Hepatocyte (in vitro differentiated cells): Measurements from ENCODE around the gene MYLK2. TPM values are rescaled to one million over a fixed set of nuclear protein-coding genes. Genes with fewer than 3 reads are reported as not detected.
A peak's percentile ranks its signal among the peaks of the same experiment; 100 is the strongest.

Experiments used
- DNase-seq: peaks from one replicate; pipeline ENCODE4 v3.0.0-alpha.2; 2016; ENCODE audit warnings: low spot score
- H2AFZ ChIP-seq: fragments of 200-600 bp; sonication (generic); 2 replicates; pipeline ENCODE4 v1.6.0; 2016; ENCODE audit warnings: antibody characterized with exemption, mild to moderate bottlenecking
- H3K27ac ChIP-seq: fragments of 200-600 bp; sonication (generic); 2 replicates; pipeline ENCODE4 v1.5.1; 2016; ENCODE audit warnings: mild to moderate bottlenecking
- H3K27me3 ChIP-seq: fragments of 200-600 bp; sonication (generic); 2 replicates; pipeline ENCODE4 v1.6.1; 2016
- H3K36me3 ChIP-seq: fragments of 200-600 bp; sonication (generic); replicated peaks from 2 replicates; pipeline ENCODE4 v1.5.1; 2016; ENCODE audit warnings: low read depth; ENCODE audit not compliant: insufficient read depth
- H3K4me1 ChIP-seq: fragments of 200-600 bp; sonication (generic); 2 replicates; pipeline ENCODE4 v1.5.1; 2016; ENCODE audit warnings: mild to moderate bottlenecking, moderate library complexity; ENCODE audit not compliant: insufficient read depth
- H3K4me2 ChIP-seq: fragments of 200-600 bp; sonication (generic); 2 replicates; pipeline ENCODE4 v1.6.0; 2016
- H3K4me3 ChIP-seq: fragments of 200-600 bp; sonication (generic); 2 replicates; pipeline ENCODE4 v1.5.1; 2016; ENCODE audit warnings: mild to moderate bottlenecking
- H3K79me2 ChIP-seq: fragments of 200-600 bp; sonication (generic); 2 replicates; pipeline ENCODE4 v1.6.0; 2017; ENCODE audit warnings: mild to moderate bottlenecking
- H3K9me2 ChIP-seq: fragments of 200-600 bp; sonication (generic); replicated peaks from 2 replicates; pipeline ENCODE4 v1.6.0; 2017; ENCODE audit warnings: mild to moderate bottlenecking; ENCODE audit not compliant: insufficient read depth
- H3K9me3 ChIP-seq: fragments of 200-600 bp; sonication (generic); 2 replicates; pipeline ENCODE4 v1.5.1; 2016; ENCODE audit warnings: low read depth, mild to moderate bottlenecking
- H4K20me1 ChIP-seq: fragments of 200-600 bp; sonication (generic); 2 replicates; pipeline ENCODE4 v1.6.0; 2016; ENCODE audit warnings: mild to moderate bottlenecking; ENCODE audit not compliant: insufficient read depth, poor library complexity, severe bottlenecking
- CTCF ChIP-seq: fragments of 200-600 bp; sonication (generic); IDR thresholded peaks from 2 replicates; pipeline ENCODE4 v1.5.1; 2016; ENCODE audit warnings: antibody characterized with exemption, mild to moderate bottlenecking; ENCODE audit not compliant: poor library complexity
- EZH2 ChIP-seq: fragments of 200-600 bp; sonication (generic); IDR thresholded peaks from 2 replicates; pipeline ENCODE4 v1.6.1; 2016; ENCODE audit warnings: antibody characterized with exemption, mild to moderate bottlenecking, borderline replicate concordance
- EZH2phosphoT487 ChIP-seq: fragments of 200-600 bp; sonication (generic); IDR thresholded peaks from one replicate; pipeline ENCODE4 v1.6.1; 2018; ENCODE audit warnings: antibody characterized with exemption, mild to moderate bottlenecking, low read depth, moderate library complexity; ENCODE audit not compliant: unreplicated experiment, severe bottlenecking
- WGBS: methylation state at CpG from one replicate; pipeline ENCODE4 v1.1.6; 2016; ENCODE audit warnings: low lambda C conversion rate; ENCODE audit errors: missing lambda C conversion rate; 5-methylcytosine and 5-hydroxymethylcytosine counted together
- polyA plus RNA-seq: library from polyadenylated mRNA; unstranded; fragments of >200 nt; fragmentation: Nextera tagmentation; extraction: Ambion mirVana; gene quantifications from 2 replicates; pipeline ENCODE4 v1.2.1, GENCODE V29; 2016
- total RNA-seq: library from RNA; depleted of rRNA; stranded (reverse); fragments of >200 nt; gene quantifications from 2 replicates; pipeline ENCODE4 v1.2.3, GENCODE V29; 2014

Gene MYLK2
- total and polyA plus RNA-seq, 2 experiments from 2014 or later, result 0.33 TPM; not detected in 1

GRCh38 chr20:31840906-31841816, 22.0 kb downstream of the MYLK2 start:
- Histone ChIP-seq H2AFZ (no peak overlapping the region), H3K4me1 (peaks cover 53% of the 10 kb centered on the region), H3K79me2 (no peaks in the 10 kb centered on the region), H3K4me2 (no peak overlapping the region), H3K27me3 (no peaks in the 10 kb centered on the region), H4K20me1 (no peaks in the 10 kb centered on the region), H3K9me3 (no peaks in the 10 kb centered on the region), H3K4me3 (no peak overlapping the region), H3K9me2 (no peaks in the 10 kb centered on the region), H3K27ac (peak overlapping the region; percentile 28), H3K36me3 (no peaks in the 10 kb centered on the region)
- no peak for DNase-seq
- TF ChIP-seq EZH2, result no peak
- no peak for TF ChIP-seq CTCF
- no peak for TF ChIP-seq EZH2phosphoT487
- 82% methylated on average over 15 of the region's 15 CpGs for WGBS

GRCh38 chr20:31841928-31842327, 22.8 kb downstream of the MYLK2 start:
- TF ChIP-seq CTCF, result no peak
- TF ChIP-seq EZH2phosphoT487, result no peak
- TF ChIP-seq EZH2, result no peak
- Histone ChIP-seq H2AFZ (no peak overlapping the region), H3K27ac (peak overlapping the region; percentile 28), H3K4me3 (no peak overlapping the region), H3K27me3 (no peaks in the 10 kb centered on the region), H3K4me2 (peak overlapping the region; percentile 43), H4K20me1 (no peaks in the 10 kb centered on the region), H3K9me3 (no peaks in the 10 kb centered on the region), H3K9me2 (no peaks in the 10 kb centered on the region), H3K79me2 (no peaks in the 10 kb centered on the region), H3K36me3 (no peaks in the 10 kb centered on the region), H3K4me1 (peaks cover 46% of the 10 kb centered on the region)
- DNase-seq, result peak; percentile 55
- 73% methylated on average over 8 of the region's 8 CpGs for WGBS

GRCh38 chr20:31842471-31843157, 23.5 kb downstream of the MYLK2 start:
- H3K4me3 ChIP-seq, result no peak overlapping the region
- no peak overlapping the region for H2AFZ ChIP-seq
- H4K20me1 ChIP-seq, result no peaks in the 10 kb centered on the region
- H3K27ac ChIP-seq, result peak overlapping the region; percentile 28
- 54% methylated on average over 12 of the region's 12 CpGs for WGBS
- H3K4me2 ChIP-seq, result peak overlapping the region; percentile 43
- H3K79me2 ChIP-seq, result no peaks in the 10 kb centered on the region
- H3K27me3 ChIP-seq, result peaks cover 3% of the 10 kb centered on the region
- no peaks in the 10 kb centered on the region for H3K36me3 ChIP-seq
- no peaks in the 10 kb centered on the region for H3K9me2 ChIP-seq
- H3K9me3 ChIP-seq, result no peaks in the 10 kb centered on the region
- no peak for TF ChIP-seq EZH2phosphoT487
- no peak for TF ChIP-seq CTCF
- TF ChIP-seq EZH2, result no peak
- DNase-seq, result no peak
- peaks cover 40% of the 10 kb centered on the region for H3K4me1 ChIP-seq
